Activated T-cell treated with anti-CD3 and anti-CD28 coated beads for 24 hours (primary cell): ENCODE measurements around the gene BRICD5.
"Not testable (repeated sequence)": the region's sequence is repeated elsewhere in the genome, so short reads cannot be mapped to it uniquely, and the experiment has no call there.

Experiments
- DNase-seq: peaks from one replicate; pipeline ENCODE4 v3.0.0-alpha.2; 2020; ENCODE audit warnings: low read depth

The BRICD5 gene

GRCh38 chr16:2210386-2211365, at the start of gene BRICD5:
Gene BRICD5 (minus strand): TSS chr16:2210863. CDS start chr16:2210833, 30 bp downstream.
- no peak for DNase-seq

- DNase-seq, result no peak
These were observed 49.6 kb upstream of the BRICD5 start for GRCh38 chr16:2260250-2260649.

- not testable (repeated sequence) for DNase-seq
These were observed 47.9 kb upstream of the BRICD5 start for GRCh38 chr16:2258530-2258929.

- DNase-seq, result no peak
These were observed 47.1 kb upstream of the BRICD5 start for GRCh38 chr16:2257726-2258125.

- DNase-seq, result no peak
These were observed 46.0 kb upstream of the BRICD5 start for GRCh38 chr16:2256531-2257140.

GRCh38 chr16:2253293-2253692, 42.6 kb upstream of the BRICD5 start:
- DNase-seq, result no peak

- DNase-seq, result no peak
These were observed 42.1 kb upstream of the BRICD5 start for GRCh38 chr16:2252806-2253148.

GRCh38 chr16:2251296-2252111, 40.8 kb upstream of the BRICD5 start, which contains the start of gene ECI1:
Gene ECI1 (minus strand): TSS chr16:2251587. CDS start chr16:2251566, 21 bp downstream.
- DNase-seq, result peak; percentile 71

GRCh38 chr16:2250652-2251295, 40.1 kb upstream of the BRICD5 start:
- DNase-seq, result peak; percentile 28

GRCh38 chr16:2246301-2246885, 35.7 kb upstream of the BRICD5 start:
- DNase-seq, result no peak

- DNase-seq, result no peak
These were observed 34.5 kb upstream of the BRICD5 start for GRCh38 chr16:2244926-2245795.

GRCh38 chr16:2244301-2244700, 33.6 kb upstream of the BRICD5 start:
- no peak for DNase-seq

GRCh38 chr16:2243781-2244180, 33.1 kb upstream of the BRICD5 start:
- DNase-seq, result no peak

GRCh38 chr16:2243031-2243528, 32.4 kb upstream of the BRICD5 start:
- DNase-seq, result no peak

GRCh38 chr16:2242598-2242997, 31.9 kb upstream of the BRICD5 start:
- DNase-seq, result no peak

- DNase-seq, result not testable (repeated sequence)
These were observed 29.7 kb upstream of the BRICD5 start for GRCh38 chr16:2240331-2240730.

- DNase-seq, result no peak
These were observed 28.4 kb upstream of the BRICD5 start for GRCh38 chr16:2238838-2239675.

GRCh38 chr16:2238150-2238837, 27.6 kb upstream of the BRICD5 start:
- no peak for DNase-seq
